22Rv1 (cell line): ENCODE measurements around the gene PAFAH1B1.

Experiments
- CTCF ChIP-seq: fragments of 450-650 bp; IDR thresholded peaks from 2 replicates; pipeline ENCODE4 v1.5.1; 2017; ENCODE audit warnings: mild to moderate bottlenecking
- ZFX ChIP-seq: fragments of 450-650 bp; IDR thresholded peaks from 2 replicates; pipeline ENCODE4 v1.6.1; 2017; ENCODE audit warnings: antibody characterized with exemption, borderline replicate concordance

- TF ChIP-seq CTCF = no peak
- TF ChIP-seq ZFX = no peak
These were observed 128.1 kb downstream of the PAFAH1B1 start for GRCh38 chr17:2721603-2722002.
